K562 (cell line): Measurements from ENCODE around the gene FUT8. TPM values are rescaled to one million over a fixed set of nuclear protein-coding genes. Genes with fewer than 3 reads are reported as not detected.

ENCODE experiments used
- ATAC-seq: fragments of 200-7000 bp; cut with Tn5 transposase; 3 replicates; pipeline ENCODE4 v1.9.1; 2020; ENCODE audit warnings: moderate library complexity
- BruUV-seq: library from RNA; stranded (reverse); fragments of 400-500 nt; replicated peaks from 2 replicates; lab custom pipeline; 2021; lab: Mats Ljungman, UMichigan
- CTCF ChIA-PET: fragments of 300-600 bp; formaldehyde crosslinking; extraction: SDS; loops from one replicate; lab custom pipeline; 2021; ENCODE audit warnings: low intra/inter-chr PET ratio; lab: Yijun Ruan, JAX
- POLR2A ChIA-PET: fragments of 300-600, 350-650 bp; sonication (Branson Sonifier 250); formaldehyde crosslinking; extraction: SDS; loops from one replicate; lab custom pipeline; 2021; ENCODE audit warnings: antibody characterized with exemption, inconsistent platforms; lab: Yijun Ruan, JAX
- DNase-seq, 4 experiments: peaks; one replicate each; pipeline versions ENCODE4 v3.0.0 to v3.0.0-alpha.2; 2011 to 2018; ENCODE audit warnings: low spot score in 3 of 4, mixed read lengths in 3 of 4; ENCODE audit errors: extremely low read depth in 1 of 4
- FAIRE-seq: peaks from 2 replicates; lab custom pipeline; 2011; peaks lifted over from hg19 to GRCh38; lab: Jason Lieb, UNC
- H2AFZ ChIP-seq: 2 replicates; pipeline ENCODE4 v1.6.0; 2011; ENCODE audit warnings: low read depth, low read length, control low read depth, inconsistent platforms
- H3K27ac ChIP-seq: fragments of 200-600 bp; 3 replicates; pipeline ENCODE4 v1.8.0; 2011; ENCODE audit warnings: low read depth, mild to moderate bottlenecking, control low read depth, inconsistent platforms, low read length, moderate library complexity, mixed read lengths; ENCODE audit errors: extremely low read depth
- H3K27me3 ChIP-seq, 2 experiments: fragments of 300-600 bp in 1 of 2; 2 replicates in 1 of 2; 3 replicates in 1 of 2; pipeline versions ENCODE4 v1.6.0 to v1.8.0; 2011; ENCODE audit warnings: inconsistent platforms in 2 of 2, low read length in 2 of 2, mild to moderate bottlenecking in 1 of 2, mixed read lengths in 1 of 2, moderate library complexity in 1 of 2; ENCODE audit not compliant: control insufficient read depth in 2 of 2, insufficient read depth in 2 of 2
- H3K36me3 ChIP-seq: fragments of 300-600 bp; 3 replicates; pipeline ENCODE4 v1.8.0; 2011; ENCODE audit warnings: mild to moderate bottlenecking, low read length, inconsistent platforms; ENCODE audit not compliant: control insufficient read depth, insufficient read depth
- H3K4me1 ChIP-seq, 2 experiments: fragments of 200-600 bp in 1 of 2; replicated peaks in 1 of 2; 2 replicates in 1 of 2; 3 replicates in 1 of 2; pipeline versions ENCODE4 v1.5.1 to v1.8.0; 2011; ENCODE audit warnings: inconsistent platforms in 2 of 2, low read length in 2 of 2, mild to moderate bottlenecking in 1 of 2, mixed read lengths in 1 of 2, moderate library complexity in 1 of 2; ENCODE audit not compliant: control insufficient read depth in 2 of 2, insufficient read depth in 2 of 2
- H3K4me2 ChIP-seq: 2 replicates; pipeline ENCODE4 v1.6.1; 2011; ENCODE audit warnings: low read length, control low read depth, inconsistent platforms, mixed read lengths; ENCODE audit not compliant: insufficient read depth
- H3K4me3 ChIP-seq: fragments of 200-600 bp; sonication (generic), shearing (Covaris generic); 2 replicates; pipeline ENCODE4 v1.5.1; 2016; ENCODE audit warnings: control low read depth, inconsistent platforms
- H3K79me2 ChIP-seq: fragments of 200-600 bp; 3 replicates; pipeline ENCODE4 v1.8.0; 2011; ENCODE audit warnings: low read length, inconsistent platforms; ENCODE audit not compliant: control insufficient read depth, insufficient read depth
- H3K9ac ChIP-seq, 2 experiments: 2 replicates each; pipeline versions ENCODE4 v1.6.0 to v1.6.1; 2011; ENCODE audit warnings: low read depth in 2 of 2, low read length in 2 of 2, control low read depth in 1 of 2, inconsistent platforms in 1 of 2, mild to moderate bottlenecking in 1 of 2, mixed read lengths in 1 of 2; ENCODE audit not compliant: insufficient read depth in 1 of 2
- H3K9me1 ChIP-seq: one replicate; pipeline ENCODE4 v1.6.0; 2011; ENCODE audit warnings: inconsistent platforms, mild to moderate bottlenecking, low read length, moderate library complexity; ENCODE audit not compliant: control insufficient read depth, insufficient read depth
- H3K9me3 ChIP-seq: replicated peaks from 2 replicates; pipeline ENCODE4 v1.5.1; 2011; ENCODE audit warnings: low read depth, low read length, inconsistent platforms; ENCODE audit not compliant: control insufficient read depth, insufficient read depth
- H4K20me1 ChIP-seq: replicated peaks from 2 replicates; pipeline ENCODE4 v1.6.1; 2011; ENCODE audit warnings: low read length, inconsistent platforms, mixed read lengths; ENCODE audit not compliant: control insufficient read depth, insufficient read depth
- CBFA2T2 ChIP-seq: fragments of 450-650 bp; conservative IDR thresholded peaks from 2 replicates; pipeline ENCODE4 v1.6.1; 2017; ENCODE audit warnings: mild to moderate bottlenecking
- E2F1 ChIP-seq: sonication (generic); formaldehyde crosslinking; IDR thresholded peaks from 2 replicates; pipeline ENCODE4 v1.8.1; 2023; ENCODE audit warnings: mild to moderate bottlenecking, missing genetic modification reagents, moderate library complexity
- ESRRB ChIP-seq: fragments of 250-450 bp; sonication (Bioruptor Pico); IDR thresholded peaks from 2 replicates; pipeline ENCODE4 v1.5.0; 2020; ENCODE audit warnings: mild to moderate bottlenecking, moderate library complexity, borderline replicate concordance
- GTF2E2 ChIP-seq: fragments of 200-800 bp; sonication (Bioruptor generic); IDR thresholded peaks from 2 replicates; pipeline ENCODE4 v1.6.1; 2016; ENCODE audit warnings: missing genetic modification characterization, missing compliant biosample characterization
- HLTF ChIP-seq: fragments of 450-650 bp; IDR thresholded peaks from 2 replicates; pipeline ENCODE4 v1.6.1; 2016
- NBN ChIP-seq: fragments of 450-650 bp; IDR thresholded peaks from 2 replicates; pipeline ENCODE4 v1.6.1; 2016; ENCODE audit warnings: low read depth, mild to moderate bottlenecking
- SMARCA4 ChIP-seq: fragments of 450-650 bp; IDR thresholded peaks from 2 replicates; pipeline ENCODE4 v1.6.1; 2016
- SREBF1 ChIP-seq: fragments of 150-350 bp; IDR thresholded peaks from 2 replicates; pipeline ENCODE4 v1.6.1; 2014; ENCODE audit warnings: antibody characterized with exemption, low read depth, low read length, borderline replicate concordance
- U2AF2 ChIP-seq: fragments of 200-400 bp; formaldehyde crosslinking; optimal IDR thresholded peaks from 2 replicates; pipeline ENCODE3; 2017; ENCODE audit warnings: low read depth, mild to moderate bottlenecking, low read length
- ZNF184 ChIP-seq: sonication (generic); formaldehyde crosslinking; IDR thresholded peaks from 2 replicates; pipeline ENCODE4 v1.5.0; 2020; ENCODE audit warnings: missing genetic modification reagents
- WGBS: fragments of 100-300 bp; shearing (Covaris generic); methylation state at CpG from one replicate; pipeline ENCODE4 v1.1.6; 2016; ENCODE audit warnings: low coverage, mixed read lengths; ENCODE audit not compliant: insufficient coverage; ENCODE audit errors: missing lambda C conversion rate; 5-methylcytosine and 5-hydroxymethylcytosine counted together
- in situ Hi-C: fragments of 300-500 bp; cut with MboI; formaldehyde crosslinking; loops from 4 replicates; pipeline ENCODE4 v1.15.0; 2018; ENCODE audit warnings: inconsistent platforms, mixed read lengths
- intact Hi-C: fragments of 100-400 bp; cut with micrococcal nuclease; formaldehyde crosslinking; loops from 2 replicates; pipeline ENCODE4 v1.14.2; 2022
- polyA plus RNA-seq, 8 experiments: library from polyadenylated mRNA; depleted of rRNA in 4 of 8; stranded (reverse) in 5 of 8; unstranded in 3 of 8; fragments of >200 nt; fragmentation: Nextera tagmentation in 2 of 8; fragmentation: Illumina TruSeq in 1 of 8; extraction: Ambion mirVana in 2 of 8; extraction: Trizol in 1 of 8; gene quantifications; 2 replicates each; pipeline versions ENCODE4 v1.2.1 to v1.2.3, GENCODE V29; 2011 to 2014; ENCODE audit warnings: inconsistent platforms in 1 of 8, missing spikeins in 1 of 8
- total RNA-seq, 7 experiments: library from RNA; depleted of rRNA in 6 of 7; stranded (reverse); fragments of >200 nt in 6 of 7; fragmentation: Illumina TruSeq in 2 of 7; extraction: Trizol in 2 of 7; gene quantifications; 2 replicates each; pipeline versions ENCODE4 v1.2.1 to v1.2.3, GENCODE V29; 2011 to 2021; ENCODE audit warnings: low replicate concordance in 1 of 7

FUT8 gene
- total and polyA plus RNA-seq, 9 of the 15 experiments (the other 6 are each of a cell fraction or from before 2014, with no cell fraction given), result 4.1 to 15.2 (median 7.8) TPM

- ATAC-seq, result no peak
- ChIA-PET CTCF (no interaction called here), POLR2A (interaction anchor here (0.6 to 0.9 kb wide), 2 partner anchors 333 to 497 kb away, joined by 3 to 4 read pairs; no protein-coding TSS in a partner anchor)
- FAIRE-seq, result no peak
- no TSS peak for BruUV-seq
- intact Hi-C loops, result loop anchor here (2.0 kb wide), 1 partner anchor 15 kb away; no protein-coding TSS in a partner anchor
- in situ Hi-C loops, result loop anchor here (25.0 kb wide), 3 partner anchors 413 to 638 kb away; no protein-coding TSS in a partner anchor
- Histone ChIP-seq H3K27ac (no peak overlapping the region), H3K9me1 (no peaks in the 10 kb centered on the region), H3K9ac (no peak overlapping the region), H3K4me1 (peaks cover 2 to 8% of the 10 kb centered on the region in 2 experiments; a peak in 3 of 5 replicates), H3K36me3 (no peaks in the 10 kb centered on the region), H3K4me2 (no peak overlapping the region), H3K9me3 (no peaks in the 10 kb centered on the region), H3K27me3 (no peaks in the 10 kb centered on the region), H3K79me2 (peaks cover 49% of the 10 kb centered on the region), H2AFZ (no peak overlapping the region), H4K20me1 (no peaks in the 10 kb centered on the region), H3K4me3 (no peak overlapping the region)
- DNase-seq, result no peak
- TF ChIP-seq SREBF1 (no peak), ZNF184 (CRISPR knock-in tag) (no peak), CBFA2T2 (no peak), E2F1 (no peak), GTF2E2 (tag) (no peak), ESRRB (CRISPR knock-in tag) (no peak), HLTF (no peak), NBN (no peak), U2AF2 (no peak), SMARCA4 (no peak)
- 60% methylated on average over 5 of the region's 5 CpGs for WGBS
Observed at GRCh38 chr14:65423982-65424381, 11.5 kb downstream of the FUT8 start.
